Activated CD4-positive, alpha-beta memory T cell treated with anti-CD3 and anti-CD28 coated beads, Interleukin-2, amount 10 ng/mL, durations not matched to agents 7 days and 5 days (primary cell): ENCODE data around the gene BAZ2B. TPM values are rescaled to one million over a fixed set of nuclear protein-coding genes. Genes with fewer than 3 reads are reported as not detected.
"Not testable (repeated sequence)": the region's sequence is repeated elsewhere in the genome, so short reads cannot be mapped to it uniquely, and the experiment has no call there.

Experiments used
- CTCF ChIA-PET: fragments of 350-600 bp; sonication (Branson Sonifier 250); formaldehyde crosslinking; loops from one replicate; lab custom pipeline; 2021; ENCODE audit warnings: antibody characterized with exemption, inconsistent platforms; lab: Charles Lee
- POLR2A ChIA-PET: fragments of 350-600 bp; sonication (Branson Sonifier 250); formaldehyde crosslinking; loops from one replicate; lab custom pipeline; 2021; ENCODE audit warnings: antibody characterized with exemption; lab: Charles Lee
- DNase-seq: peaks from one replicate; pipeline ENCODE4 v3.0.0-alpha.2; 2020
- H3K27ac Mint-ChIP-seq: one replicate; pipeline ENCODE4 v1.8.0; 2021; ENCODE audit warnings: mild to moderate bottlenecking, mixed read lengths
- H3K27me3 Mint-ChIP-seq: one replicate; pipeline ENCODE4 v1.8.0; 2021; ENCODE audit warnings: mixed read lengths
- H3K36me3 Mint-ChIP-seq: one replicate; pipeline ENCODE4 v1.8.0; 2021; ENCODE audit warnings: low read depth, mixed read lengths
- H3K4me1 Mint-ChIP-seq: one replicate; pipeline ENCODE4 v1.8.0; 2021; ENCODE audit warnings: mixed read lengths
- H3K4me3 Mint-ChIP-seq: one replicate; pipeline ENCODE4 v1.8.0; 2021; ENCODE audit warnings: mild to moderate bottlenecking, mixed read lengths
- H3K9me3 Mint-ChIP-seq: one replicate; pipeline ENCODE4 v1.8.0; 2021; ENCODE audit warnings: mixed read lengths
- total RNA-seq, 2 experiments: library from RNA; stranded (reverse); gene quantifications; one replicate each; pipeline ENCODE4 v1.2.3, GENCODE V29; 2021

BAZ2B gene
- total RNA-seq, 2 experiments from 2014 or later: 8.5 to 9.8 TPM

DNA sequence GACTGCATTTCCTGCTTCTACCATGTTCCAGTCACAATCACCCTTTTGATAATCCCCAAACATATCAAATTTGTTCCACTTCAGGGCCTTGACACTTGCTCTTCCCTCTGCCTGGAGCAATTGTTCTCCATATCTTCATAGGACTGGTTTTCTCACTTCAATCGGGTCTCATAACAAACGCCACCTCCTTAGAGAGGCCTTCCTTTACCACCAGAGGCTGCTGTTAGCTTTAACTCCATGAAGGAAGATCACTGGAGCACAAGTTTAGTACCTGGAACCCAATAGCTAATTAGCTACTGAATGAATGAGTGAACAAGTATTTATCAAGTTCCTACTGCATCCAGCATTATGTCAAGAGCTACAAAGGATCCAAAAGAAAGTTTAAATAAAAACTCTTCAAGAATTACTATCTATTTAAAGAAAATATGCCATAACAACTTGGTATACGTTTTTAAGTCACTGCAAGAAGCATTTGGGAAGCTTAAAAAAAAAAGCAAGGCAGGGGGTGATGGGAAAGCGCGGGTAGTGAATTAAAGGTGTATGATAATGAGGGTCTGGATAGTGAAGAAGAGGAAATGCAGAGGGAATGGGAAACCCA lies 58.8 kb downstream of the BAZ2B start:
- Mint-ChIP-seq H3K4me3 (no peak overlapping the region), H3K4me1 (no peaks in the 10 kb centered on the region), H3K9me3 (peaks cover 4% of the 10 kb centered on the region), H3K27ac (no peak overlapping the region), H3K36me3 (no peaks in the 10 kb centered on the region), H3K27me3 (no peaks in the 10 kb centered on the region)
- no peak for DNase-seq
- ChIA-PET CTCF (no interaction called here), POLR2A (no interaction called here)

DNA sequence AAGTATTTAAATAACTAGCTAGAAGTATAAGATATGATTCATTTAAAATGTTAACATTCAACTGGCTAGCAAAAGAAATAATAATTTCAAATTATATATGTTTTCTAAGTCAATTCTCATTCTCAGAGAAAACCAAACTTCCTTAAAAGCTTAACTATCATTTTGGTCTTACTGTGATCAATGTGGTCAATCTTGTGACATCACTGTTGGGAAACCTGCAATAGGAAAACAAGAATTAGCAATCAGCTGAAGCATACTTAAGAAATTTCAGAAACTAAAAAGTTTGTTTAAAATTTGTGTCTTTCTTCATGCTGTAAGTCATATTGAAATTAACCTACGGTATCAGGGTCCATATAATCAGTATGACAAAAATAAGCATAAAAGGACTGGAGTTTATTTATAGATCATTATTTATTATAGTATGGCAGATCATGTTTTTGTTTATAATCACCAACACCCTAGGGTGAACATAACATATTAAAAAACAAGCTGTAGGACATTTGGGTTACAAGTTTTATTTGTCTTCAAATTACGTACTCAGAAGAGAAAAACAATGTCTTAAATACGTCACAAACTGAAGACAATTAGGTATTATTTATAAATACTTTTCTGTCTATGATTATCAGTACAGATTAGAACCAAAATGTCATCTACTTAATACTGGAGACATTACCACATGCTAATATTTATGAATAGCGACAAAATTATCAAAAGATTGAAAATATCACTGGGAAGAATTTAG lies 60.5 kb downstream of the BAZ2B start:
- CTCF ChIA-PET: no interaction called here
- Mint-ChIP-seq H3K4me3 (no peak overlapping the region), H3K36me3 (no peaks in the 10 kb centered on the region), H3K9me3 (no peaks in the 10 kb centered on the region), H3K27me3 (no peaks in the 10 kb centered on the region), H3K4me1 (no peaks in the 10 kb centered on the region), H3K27ac (no peak overlapping the region)
- no peak for DNase-seq
- POLR2A ChIA-PET: no interaction called here

DNA sequence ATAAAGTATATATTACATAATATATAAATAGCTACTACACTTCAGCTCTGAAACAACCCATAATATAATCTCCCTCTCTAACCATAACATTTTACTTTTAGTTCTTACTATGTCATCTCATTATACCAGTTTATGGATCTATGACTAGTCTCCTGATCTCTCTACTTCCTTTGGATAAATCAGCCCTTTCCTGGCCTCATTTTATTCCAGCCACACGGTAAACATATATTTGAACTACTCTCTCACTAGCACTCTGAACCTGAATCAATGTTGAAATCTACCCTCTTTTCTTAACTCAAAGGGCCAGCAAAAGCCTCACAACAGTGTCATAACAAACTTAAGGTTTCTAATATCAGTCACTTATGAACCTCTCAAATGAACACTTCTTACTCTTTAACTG lies 62.6 kb downstream of the BAZ2B start:
- no peaks in the 10 kb centered on the region for H3K36me3 Mint-ChIP-seq
- no peaks in the 10 kb centered on the region for H3K4me1 Mint-ChIP-seq
- ChIA-PET CTCF (no interaction called here), POLR2A (no interaction called here)
- no peaks in the 10 kb centered on the region for H3K9me3 Mint-ChIP-seq
- no peak for DNase-seq
- no peak overlapping the region for H3K4me3 Mint-ChIP-seq
- H3K27me3 Mint-ChIP-seq: no peaks in the 10 kb centered on the region
- H3K27ac Mint-ChIP-seq: no peak overlapping the region

DNA sequence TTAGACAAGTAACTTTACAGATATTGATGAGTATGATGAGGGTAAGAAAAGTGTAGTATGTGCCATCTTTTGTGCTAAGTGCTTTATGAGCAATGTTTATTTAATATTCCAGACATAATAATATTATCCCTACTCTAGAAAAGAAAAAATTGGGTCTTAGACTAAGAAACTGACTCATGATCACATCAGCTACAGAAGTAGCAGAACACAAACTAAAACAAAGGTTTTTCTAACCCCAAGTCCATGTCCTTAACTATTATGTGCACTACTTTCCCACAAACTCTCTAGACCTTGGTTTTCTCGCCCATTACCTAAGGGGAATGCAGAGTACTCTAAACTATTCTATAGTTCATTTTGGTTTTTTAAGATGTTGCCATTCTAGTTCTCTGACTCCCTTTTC lies 64.5 kb downstream of the BAZ2B start:
- CTCF ChIA-PET: no interaction called here

DNA sequence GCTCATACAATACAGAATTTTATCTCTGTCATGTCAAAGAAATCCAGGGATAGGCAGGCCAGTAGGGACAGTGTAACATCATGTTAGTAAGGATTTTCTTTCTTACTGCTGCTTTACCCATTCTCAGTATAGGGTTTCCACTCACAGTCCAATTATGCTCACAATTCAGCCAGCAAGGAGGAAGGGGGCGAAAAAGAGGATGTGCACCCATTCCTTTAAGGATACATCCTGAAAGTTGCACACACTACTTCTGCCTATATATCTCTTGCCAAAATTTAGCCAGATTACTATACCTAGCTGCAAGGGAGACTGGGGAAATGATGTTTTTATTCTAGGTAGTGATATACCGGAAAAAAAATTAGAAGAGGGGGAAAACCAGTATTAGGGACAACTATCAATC lies 66.1 kb downstream of the BAZ2B start:
- no peaks in the 10 kb centered on the region for H3K4me1 Mint-ChIP-seq
- no peaks in the 10 kb centered on the region for H3K9me3 Mint-ChIP-seq
- no peaks in the 10 kb centered on the region for H3K36me3 Mint-ChIP-seq
- DNase-seq: no peak
- no peaks in the 10 kb centered on the region for H3K27me3 Mint-ChIP-seq
- ChIA-PET POLR2A (no interaction called here), CTCF (no interaction called here)
- H3K27ac Mint-ChIP-seq: no peak overlapping the region
- H3K4me3 Mint-ChIP-seq: no peak overlapping the region

More for the DNA sequence above, 64.5 kb downstream of the BAZ2B start:
- Mint-ChIP-seq H3K9me3 (no peaks in the 10 kb centered on the region), H3K27me3 (no peaks in the 10 kb centered on the region), H3K27ac (no peak overlapping the region), H3K4me1 (no peaks in the 10 kb centered on the region), H3K36me3 (no peaks in the 10 kb centered on the region), H3K4me3 (no peak overlapping the region)
- POLR2A ChIA-PET: no interaction called here
- DNase-seq: no peak

DNA sequence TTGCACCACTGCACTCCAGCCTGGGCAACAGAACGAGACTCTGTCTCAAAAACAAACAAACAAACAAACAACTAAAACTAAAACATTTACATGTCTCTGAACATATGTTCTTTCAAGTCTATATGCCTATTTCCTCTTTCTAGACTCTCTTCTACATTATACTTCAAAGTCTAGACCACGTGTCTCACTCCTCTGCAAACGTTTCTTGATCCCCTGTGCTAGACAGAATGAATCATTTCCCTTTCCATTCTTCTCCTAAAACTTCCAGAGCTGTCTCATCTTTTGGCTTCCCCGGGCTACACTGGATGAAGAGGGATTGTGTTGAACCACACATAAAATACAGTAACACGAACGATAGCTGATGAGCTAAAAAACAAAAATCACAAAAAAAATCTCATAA lies 67.1 kb downstream of the BAZ2B start:
- Mint-ChIP-seq H3K4me1 (no peaks in the 10 kb centered on the region), H3K27ac (no peak overlapping the region), H3K36me3 (no peaks in the 10 kb centered on the region), H3K9me3 (no peaks in the 10 kb centered on the region), H3K4me3 (no peak overlapping the region), H3K27me3 (no peaks in the 10 kb centered on the region)
- ChIA-PET POLR2A (no interaction called here), CTCF (no interaction called here)
- no peak for DNase-seq

DNA sequence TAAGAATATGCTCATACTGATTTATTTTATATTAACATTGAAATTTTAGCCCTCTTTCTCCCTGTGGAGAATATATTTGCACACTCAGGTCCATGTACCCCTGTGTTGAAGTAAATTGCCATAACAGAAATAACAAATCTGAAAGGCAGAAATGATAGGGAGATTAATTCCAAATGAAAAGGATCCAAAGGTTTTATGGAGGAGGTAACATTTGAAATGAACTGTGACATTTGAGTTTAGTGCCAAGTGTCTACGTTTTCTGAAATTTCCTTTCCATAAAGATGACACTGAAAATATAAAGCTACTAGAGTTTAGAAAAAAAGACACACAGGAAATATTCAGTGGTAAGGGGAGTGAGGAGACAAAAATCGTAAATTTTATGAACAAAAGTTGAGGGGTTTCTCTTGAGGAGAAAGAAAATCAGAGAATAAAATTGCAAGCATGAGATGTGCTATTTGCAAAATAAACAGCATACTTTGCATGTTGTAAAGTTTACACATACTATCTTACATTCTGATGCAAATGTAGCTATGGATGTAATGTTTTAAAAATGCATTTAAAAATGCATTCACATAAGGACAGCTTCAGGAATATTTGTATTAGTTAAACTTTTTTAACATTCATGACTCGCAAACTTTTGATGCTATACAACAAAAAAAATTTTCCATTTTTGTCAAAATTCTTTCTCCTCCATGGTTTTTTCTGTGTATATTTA lies 69.5 kb downstream of the BAZ2B start:
- Mint-ChIP-seq H3K4me3 (no peak overlapping the region), H3K9me3 (peaks cover 3% of the 10 kb centered on the region), H3K27ac (no peak overlapping the region), H3K27me3 (no peaks in the 10 kb centered on the region), H3K36me3 (no peaks in the 10 kb centered on the region), H3K4me1 (no peaks in the 10 kb centered on the region)
- DNase-seq: no peak
- POLR2A ChIA-PET: no interaction called here
- CTCF ChIA-PET: no interaction called here

DNA sequence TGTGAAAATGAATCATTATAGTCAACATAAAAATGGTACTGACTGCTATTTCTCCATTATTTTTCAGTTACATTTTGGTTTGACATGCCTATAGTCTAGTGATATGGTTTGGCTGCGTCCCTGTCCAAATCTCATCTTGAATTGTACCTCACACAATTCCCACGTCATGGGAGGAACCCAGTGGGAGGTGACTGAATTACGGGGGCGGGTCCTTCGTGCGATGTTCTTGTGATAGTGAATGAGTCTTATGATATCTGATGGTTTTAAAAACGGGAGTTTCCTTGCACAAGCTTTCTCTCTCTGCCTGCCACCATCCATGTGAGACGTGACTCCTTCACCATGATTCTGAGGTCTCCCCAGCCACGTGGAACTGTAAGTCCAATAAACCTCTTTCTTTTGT lies 70.3 kb downstream of the BAZ2B start:
- no peaks in the 10 kb centered on the region for H3K27me3 Mint-ChIP-seq
- no peak overlapping the region for H3K27ac Mint-ChIP-seq
- H3K36me3 Mint-ChIP-seq: no peaks in the 10 kb centered on the region
- CTCF ChIA-PET: no interaction called here
- peaks cover 3% of the 10 kb centered on the region for H3K9me3 Mint-ChIP-seq
- DNase-seq: no peak
- POLR2A ChIA-PET: no interaction called here
- no peaks in the 10 kb centered on the region for H3K4me1 Mint-ChIP-seq
- H3K4me3 Mint-ChIP-seq: no peak overlapping the region

DNA sequence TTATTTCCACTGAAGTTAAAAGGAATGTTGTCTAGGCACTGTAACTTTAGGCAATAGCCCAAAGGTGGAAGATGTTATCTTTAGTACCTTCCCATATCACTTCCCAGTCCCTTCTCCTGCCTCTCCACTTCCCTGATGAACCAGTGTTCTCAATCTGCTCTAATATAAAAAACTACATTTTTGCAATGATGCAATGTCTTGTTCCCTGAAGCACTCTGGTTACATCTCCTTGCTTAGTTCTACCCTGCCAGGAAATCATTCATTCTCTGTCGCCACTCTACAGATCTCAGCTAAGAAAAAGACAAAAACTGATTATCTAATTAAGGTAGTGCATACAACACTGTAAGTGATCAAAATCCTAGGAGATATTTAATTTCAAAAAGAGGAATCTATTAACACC lies 71.3 kb downstream of the BAZ2B start:
- DNase-seq: no peak
- Mint-ChIP-seq H3K27me3 (no peaks in the 10 kb centered on the region), H3K36me3 (no peaks in the 10 kb centered on the region), H3K4me1 (no peaks in the 10 kb centered on the region), H3K27ac (no peak overlapping the region), H3K9me3 (peaks cover 3% of the 10 kb centered on the region), H3K4me3 (no peak overlapping the region)
- ChIA-PET POLR2A (no interaction called here), CTCF (no interaction called here)

DNA sequence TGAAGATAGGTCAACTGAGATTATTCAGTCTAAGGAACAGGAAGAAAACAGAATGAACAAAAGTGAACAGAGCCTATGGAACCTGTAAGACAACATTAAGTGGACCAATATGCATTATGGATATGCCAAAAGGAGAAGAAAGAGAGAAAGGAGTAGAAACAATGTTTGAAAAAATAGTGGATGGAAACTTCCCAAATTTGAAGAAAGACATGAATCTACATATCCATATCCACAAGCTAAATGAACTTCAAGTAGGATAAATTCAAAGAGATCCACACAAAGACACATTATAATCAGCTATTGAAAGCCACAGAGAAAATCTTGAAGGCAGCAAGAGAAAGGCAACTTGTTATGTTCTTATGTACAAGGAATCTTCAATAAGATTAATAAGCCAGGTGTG lies 74.2 kb downstream of the BAZ2B start:
- Mint-ChIP-seq H3K4me3 (no peak overlapping the region), H3K27ac (no peak overlapping the region), H3K36me3 (no peaks in the 10 kb centered on the region), H3K9me3 (peaks cover 3% of the 10 kb centered on the region), H3K4me1 (no peaks in the 10 kb centered on the region), H3K27me3 (no peaks in the 10 kb centered on the region)
- ChIA-PET POLR2A (no interaction called here), CTCF (no interaction called here)
- DNase-seq: no peak

DNA sequence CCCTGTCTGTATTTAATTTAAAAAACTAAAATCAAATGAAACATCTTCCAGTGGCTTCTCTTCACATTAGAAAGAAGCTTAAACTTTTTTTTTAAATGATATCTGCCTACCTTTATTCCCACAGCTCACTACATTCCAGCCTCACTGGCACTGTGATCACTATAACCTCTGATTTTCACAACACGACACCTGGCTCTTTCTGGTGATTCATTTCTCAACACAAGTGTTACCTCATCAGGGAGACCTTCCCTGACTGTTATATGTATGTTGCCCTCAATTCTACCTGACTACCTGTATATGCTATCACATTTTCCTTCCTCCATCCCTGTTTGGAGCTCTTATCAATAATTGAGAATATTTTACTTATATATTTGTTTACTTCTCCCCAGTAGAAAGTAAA lies 76.6 kb downstream of the BAZ2B start:
- H3K9me3 Mint-ChIP-seq: peaks cover 3% of the 10 kb centered on the region
- no peaks in the 10 kb centered on the region for H3K36me3 Mint-ChIP-seq
- no peaks in the 10 kb centered on the region for H3K4me1 Mint-ChIP-seq
- no peak for DNase-seq
- POLR2A ChIA-PET: no interaction called here
- H3K27ac Mint-ChIP-seq: no peak overlapping the region
- H3K27me3 Mint-ChIP-seq: no peaks in the 10 kb centered on the region
- CTCF ChIA-PET: no interaction called here
- H3K4me3 Mint-ChIP-seq: no peak overlapping the region

DNA sequence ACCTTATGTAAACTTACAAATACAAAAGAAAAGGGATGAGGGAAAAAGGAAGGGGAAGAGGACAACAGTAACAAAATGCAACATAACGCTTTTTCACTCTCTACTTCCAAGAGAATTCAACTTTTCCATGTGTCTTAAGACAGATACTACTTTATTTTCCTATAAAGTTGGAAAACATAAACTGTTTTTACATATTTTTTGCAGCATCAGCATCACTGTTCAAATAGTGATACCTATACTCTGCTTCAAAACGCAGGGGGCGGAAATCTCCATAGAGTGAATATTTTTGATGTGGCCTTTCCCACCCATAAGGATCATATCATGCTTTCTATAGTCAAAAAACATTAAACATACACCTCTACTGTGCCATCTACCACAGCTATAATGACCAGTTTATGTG lies 77.5 kb downstream of the BAZ2B start:
- Mint-ChIP-seq H3K36me3 (no peaks in the 10 kb centered on the region), H3K27ac (no peak overlapping the region), H3K27me3 (no peaks in the 10 kb centered on the region), H3K4me1 (no peaks in the 10 kb centered on the region), H3K9me3 (peaks cover 3% of the 10 kb centered on the region), H3K4me3 (no peak overlapping the region)
- ChIA-PET POLR2A (no interaction called here), CTCF (no interaction called here)
- no peak for DNase-seq

DNA sequence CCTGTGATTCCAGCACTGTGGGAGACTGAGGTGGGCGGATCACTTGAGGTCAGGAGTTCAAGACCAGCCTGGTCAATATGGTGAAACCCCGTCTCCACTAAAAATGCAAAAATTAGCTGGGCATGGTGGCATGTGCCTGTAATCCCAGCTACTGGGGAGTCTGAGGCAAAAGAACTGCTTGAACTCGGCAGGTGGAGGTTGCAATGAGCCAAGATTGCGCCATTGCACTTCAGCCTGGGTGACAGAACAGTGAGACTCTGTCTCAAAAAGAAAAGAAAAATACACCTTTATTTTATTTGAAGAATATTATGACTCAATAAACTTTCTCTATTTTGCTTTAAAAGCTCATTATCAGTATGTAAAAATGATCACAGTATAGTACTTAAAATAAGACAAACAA lies 81.1 kb downstream of the BAZ2B start:
- H3K27ac Mint-ChIP-seq, POLR2A ChIA-PET, CTCF ChIA-PET, DNase-seq, H3K4me1 Mint-ChIP-seq, H3K27me3 Mint-ChIP-seq, H3K9me3 Mint-ChIP-seq, H3K36me3 Mint-ChIP-seq, H3K4me3 Mint-ChIP-seq: not testable (repeated sequence)
